GM12875 (cell line): ENCODE data around the gene PDGFB.

ENCODE experiments used
- H3K4me3 ChIP-seq: one replicate; pipeline ENCODE4 v1.5.1; 2011; ENCODE audit warnings: low read depth, low read length, control low read depth
- CTCF ChIP-seq: IDR thresholded peaks from 2 replicates; pipeline ENCODE4 v1.5.1; 2011; ENCODE audit warnings: low read depth, mild to moderate bottlenecking, control low read depth, inconsistent platforms, low read length, moderate library complexity, borderline replicate concordance; ENCODE audit not compliant: insufficient read depth

PDGFB gene

GRCh38 chr22:39289975-39290720 lies 45.4 kb upstream of the PDGFB start:
- H3K4me3 ChIP-seq = no peak overlapping the region

GRCh38 chr22:39289533-39289932 lies 44.8 kb upstream of the PDGFB start:
- TF ChIP-seq CTCF = no peak

More at GRCh38 chr22:39289975-39290720, 45.4 kb upstream of the PDGFB start:
- no peak for TF ChIP-seq CTCF

GRCh38 chr22:39288135-39288898 lies 43.5 kb upstream of the PDGFB start:
- H3K4me3 ChIP-seq = no peak overlapping the region
- no peak for TF ChIP-seq CTCF

More at GRCh38 chr22:39289533-39289932, 44.8 kb upstream of the PDGFB start:
- no peak overlapping the region for H3K4me3 ChIP-seq

GRCh38 chr22:39287076-39287725 lies 42.4 kb upstream of the PDGFB start:
- TF ChIP-seq CTCF = 0 out of 2 replicates have a peak, but pooled peaks have one; percentile 7
- H3K4me3 ChIP-seq = no peak overlapping the region

GRCh38 chr22:39284983-39285382 lies 40.2 kb upstream of the PDGFB start:
- no peak for TF ChIP-seq CTCF
- H3K4me3 ChIP-seq = no peak overlapping the region

GRCh38 chr22:39284142-39284980 lies 39.6 kb upstream of the PDGFB start:
- H3K4me3 ChIP-seq = no peak overlapping the region
- TF ChIP-seq CTCF = no peak
